HG03139 (cell line): Measurements from ENCODE around the gene SLC22A2.

Experiments
- ATAC-seq: cut with Tn5 transposase; IDR thresholded peaks from one replicate; pipeline ENCODE4 v1.9.1; 2021; ENCODE audit not compliant: unreplicated experiment

Gene SLC22A2

DNA sequence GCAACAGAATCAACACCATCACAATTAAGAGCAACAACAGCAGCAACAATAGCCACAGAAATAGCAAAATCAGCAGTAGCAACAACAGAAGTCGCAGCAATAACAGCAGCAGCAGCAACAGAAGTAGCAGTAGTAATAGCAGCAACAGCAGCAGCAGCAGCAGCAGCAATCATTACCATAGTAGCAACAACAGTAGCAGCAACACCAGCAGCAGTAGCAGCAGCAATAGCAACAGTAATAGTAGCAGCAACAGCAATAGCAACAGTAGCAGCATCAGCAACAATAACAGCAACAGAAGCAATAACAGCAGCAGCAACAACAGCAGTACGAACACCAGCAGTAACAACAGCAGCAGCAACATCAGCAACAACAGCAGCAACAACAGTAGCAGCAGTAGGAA is 39.8 kb downstream of the SLC22A2 start:
- ATAC-seq, result no peak

DNA sequence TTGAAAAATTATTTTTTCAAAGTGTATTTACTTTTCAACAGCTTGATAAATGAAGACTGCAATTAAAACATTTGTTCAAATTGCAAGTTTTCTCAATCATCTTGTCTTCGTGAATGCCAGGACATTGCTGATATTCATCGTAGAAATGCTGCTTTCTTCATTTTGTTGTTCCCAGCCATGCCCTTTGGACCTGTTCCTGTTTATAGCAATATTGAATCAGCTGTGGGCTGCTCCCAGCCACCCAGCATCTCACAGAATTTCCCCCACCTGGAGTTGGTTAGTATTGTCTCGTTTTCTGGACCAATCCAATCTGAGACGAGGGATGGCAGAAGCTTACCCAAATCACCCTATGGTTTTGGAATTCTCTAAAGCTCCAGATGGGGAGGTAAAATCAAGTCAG is 40.8 kb downstream of the SLC22A2 start:
- no peak for ATAC-seq

- ATAC-seq, result no peak
These were observed 41.5 kb downstream of the SLC22A2 start for GRCh38 chr6:160217073-160217472.

DNA sequence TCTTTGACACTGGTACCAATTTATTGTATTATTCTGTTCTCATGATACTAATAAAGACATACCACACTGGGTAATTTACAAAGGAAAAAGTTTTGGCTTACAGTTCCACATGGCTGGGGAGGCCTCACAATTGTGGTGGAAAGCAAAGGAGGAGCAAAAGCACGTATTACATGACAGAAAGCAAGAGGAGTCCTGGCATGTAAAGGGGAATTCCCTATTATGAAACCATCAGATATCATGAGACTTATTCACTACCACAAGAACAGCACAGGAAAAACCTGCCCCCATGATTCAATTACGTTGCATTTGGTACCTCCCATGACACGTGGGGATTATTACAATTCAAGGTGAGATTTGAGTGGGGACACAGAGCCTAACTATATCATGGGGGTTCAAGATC is 43.4 kb downstream of the SLC22A2 start:
- no peak for ATAC-seq

- no peak for ATAC-seq
These were observed 51.0 kb downstream of the SLC22A2 start for GRCh38 chr6:160207618-160208017.

GRCh38 chr6:160204710-160205109 is 53.9 kb downstream of the SLC22A2 start:
- ATAC-seq, result no peak

GRCh38 chr6:160203953-160204352 is 54.7 kb downstream of the SLC22A2 start:
- no peak for ATAC-seq

- no peak for ATAC-seq
These were observed 55.1 kb downstream of the SLC22A2 start for GRCh38 chr6:160203522-160203921.

- ATAC-seq, result no peak
These were observed 55.5 kb downstream of the SLC22A2 start for GRCh38 chr6:160203076-160203475.

GRCh38 chr6:160202411-160202810 is 56.2 kb downstream of the SLC22A2 start:
- no peak for ATAC-seq

DNA sequence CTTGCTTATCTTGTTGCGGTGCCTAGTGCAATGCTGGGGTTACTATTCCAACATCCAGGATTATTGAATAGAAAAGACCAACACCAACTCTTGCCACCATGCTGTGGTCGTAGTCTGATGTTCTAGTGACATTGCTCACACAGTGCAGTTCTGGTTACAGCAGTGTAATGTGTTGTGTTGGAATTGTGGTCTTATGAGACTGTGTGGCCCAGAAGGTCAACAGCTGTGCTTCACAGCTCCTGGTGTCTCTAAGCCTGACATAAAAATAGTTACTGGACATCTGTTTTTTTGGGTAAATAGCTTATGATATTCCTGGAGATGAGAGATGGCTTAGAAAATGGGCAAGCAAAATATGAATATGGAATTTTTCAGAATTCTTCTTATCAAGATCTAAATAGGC is 57.6 kb downstream of the SLC22A2 start:
- ATAC-seq, result no peak

DNA sequence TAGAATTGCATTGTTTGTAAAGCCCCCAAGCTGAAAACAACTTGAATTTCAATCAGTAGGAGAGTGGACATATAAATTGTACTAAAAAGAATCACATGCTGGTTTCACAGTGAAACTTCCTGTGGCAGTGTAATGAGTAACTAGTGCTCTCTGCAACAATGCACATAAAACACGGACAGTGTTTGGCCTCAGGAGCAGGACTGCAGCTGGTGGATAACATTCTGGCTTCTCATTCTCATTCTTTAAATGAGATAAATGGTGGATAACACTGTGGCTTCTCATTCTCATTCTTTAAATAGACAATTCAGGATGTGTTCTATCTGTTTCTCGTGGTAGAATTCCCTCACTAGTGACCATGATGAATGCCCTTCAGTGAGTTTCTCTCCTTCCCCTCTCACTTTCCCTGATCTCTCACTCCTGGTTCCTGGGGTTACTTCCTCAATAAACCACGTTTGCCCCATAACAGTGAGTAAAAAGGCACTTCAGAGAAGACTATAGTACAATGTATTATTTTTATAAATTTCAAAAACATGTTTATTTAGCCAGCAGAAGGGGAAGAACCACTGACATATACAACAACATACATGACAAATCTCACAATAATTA is 59.9 kb downstream of the SLC22A2 start:
- peak; percentile 96 for ATAC-seq

GRCh38 chr6:160197662-160198061 is 61.0 kb downstream of the SLC22A2 start:
- ATAC-seq, result no peak

GRCh38 chr6:160194808-160195207 is 63.8 kb downstream of the SLC22A2 start:
- no peak for ATAC-seq

DNA sequence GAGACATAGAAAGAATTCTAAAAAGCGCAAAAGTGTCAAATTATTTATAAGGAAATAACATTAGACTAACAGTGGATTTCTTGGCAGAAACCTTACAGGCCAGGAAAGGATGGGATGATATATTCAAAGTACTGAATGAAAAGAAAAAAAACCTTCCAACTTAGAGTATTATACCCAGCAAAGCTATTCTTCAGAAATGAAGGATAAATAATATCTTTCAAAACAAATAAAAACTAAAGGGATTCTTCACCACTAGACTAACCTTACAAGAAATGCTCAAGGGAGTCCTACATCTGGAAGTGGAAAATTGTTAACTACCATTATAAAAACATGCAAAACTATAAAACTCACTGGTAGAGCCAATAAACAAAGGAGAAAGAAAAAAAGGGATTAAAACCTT is 65.8 kb downstream of the SLC22A2 start:
- ATAC-seq, result no peak

- no peak for ATAC-seq
These were observed 67.6 kb downstream of the SLC22A2 start for GRCh38 chr6:160190973-160191372.

DNA sequence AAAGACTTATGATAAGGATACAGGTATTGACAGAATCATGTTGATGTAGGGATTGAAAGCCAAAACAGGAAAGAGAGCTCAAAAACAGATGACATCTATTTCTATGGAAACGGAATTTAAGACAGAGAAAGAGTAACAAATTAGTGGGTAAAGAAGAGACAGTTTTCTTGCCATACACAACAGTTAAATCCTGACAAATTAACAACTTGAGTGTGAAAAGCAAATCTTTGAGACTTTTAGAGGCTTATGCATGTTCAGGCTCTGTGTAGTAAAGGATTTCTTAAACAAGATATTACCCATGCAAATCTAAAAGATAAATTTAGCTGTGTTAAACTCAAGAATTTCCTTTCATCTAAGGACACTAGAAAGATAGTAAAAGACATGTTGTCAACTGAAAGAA is 68.5 kb downstream of the SLC22A2 start:
- ATAC-seq, result no peak

- ATAC-seq, result no peak
These were observed 69.8 kb downstream of the SLC22A2 start for GRCh38 chr6:160188773-160189172.

DNA sequence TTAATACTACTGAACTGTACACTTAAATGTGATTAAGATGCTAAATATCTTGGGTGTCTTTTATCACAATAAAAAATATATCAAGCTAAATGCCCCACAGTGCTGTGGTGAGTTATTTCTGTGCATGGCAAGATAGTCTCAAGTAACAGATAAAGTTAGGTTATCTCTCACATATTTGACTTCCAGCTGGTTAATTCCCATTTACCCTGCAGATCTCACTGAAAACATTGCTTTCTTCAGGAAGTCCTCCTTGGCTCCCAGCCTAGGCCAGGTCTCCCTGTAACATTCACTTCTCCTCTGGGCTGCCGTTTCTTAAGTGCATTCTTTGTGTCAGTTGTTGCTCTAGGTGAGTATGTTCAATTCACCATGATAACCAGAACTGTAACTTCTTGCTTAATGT is 77.9 kb downstream of the SLC22A2 start:
- ATAC-seq, result no peak

GRCh38 chr6:160178271-160178670 is 80.3 kb downstream of the SLC22A2 start:
- ATAC-seq, result no peak

- ATAC-seq, result no peak
These were observed 81.4 kb downstream of the SLC22A2 start for GRCh38 chr6:160177220-160177619.

- ATAC-seq, result no peak
These were observed 83.9 kb downstream of the SLC22A2 start for GRCh38 chr6:160174681-160175080.

DNA sequence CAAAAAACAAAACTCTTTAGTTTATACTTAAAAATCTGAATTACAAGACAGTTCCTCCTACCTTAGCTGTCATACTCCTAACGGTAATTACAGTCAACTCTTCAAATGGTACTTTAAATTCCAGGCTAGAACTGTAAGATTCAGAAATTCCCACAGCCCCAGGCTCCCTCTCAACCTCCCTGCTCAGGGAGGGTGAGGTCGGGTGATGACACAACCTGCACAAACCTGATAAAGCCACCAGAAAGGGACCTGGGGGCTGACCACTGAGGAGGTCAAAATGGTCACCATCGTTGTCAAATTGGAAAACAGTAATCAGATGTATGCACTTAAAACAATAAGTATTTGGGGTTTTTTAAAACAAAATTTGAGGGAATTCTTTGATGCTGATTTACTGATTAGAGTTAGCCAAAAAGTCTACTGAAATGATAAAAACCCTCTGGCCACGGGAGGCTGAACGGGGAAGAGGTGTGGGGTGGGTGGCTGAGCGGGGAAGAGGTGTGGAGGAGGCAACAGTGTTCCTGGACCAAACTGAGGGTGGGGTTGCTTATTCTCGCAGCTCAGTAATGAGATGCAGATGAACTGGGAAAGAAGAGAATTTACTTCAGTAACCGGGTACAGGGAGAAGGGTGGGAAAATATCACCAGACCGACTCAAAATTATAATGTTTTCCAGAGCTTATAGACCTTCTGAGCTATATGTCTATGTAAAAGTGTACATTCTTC is 84.7 kb downstream of the SLC22A2 start:
- ATAC-seq, result no peak
